ENCODE results near the gene GOLGA5.
A peak's percentile ranks its signal among the peaks of the same experiment; 100 is the strongest.
"Not testable (repeated sequence)": the region's sequence is repeated elsewhere in the genome, so short reads cannot be mapped to it uniquely, and the experiment has no call there.

The GOLGA5 gene

GRCh38 chr14:92819011-92819597 is 25.0 kb downstream of the GOLGA5 start:
- Histone ChIP-seq H3K9ac (ENCODE audit: low read length) (no peak overlapping the region), H3K79me1 (ENCODE audit: low read length) (no peaks in the 10 kb centered on the region), H3K4me1 (ENCODE audit: control insufficient read depth, low read depth, low read length) (no peaks in the 10 kb centered on the region), H3K56ac (ENCODE audit: low read length) (no peak overlapping the region), H3K4me3 (ENCODE audit: low read length) (no peak overlapping the region), H3K4ac (ENCODE audit: low read depth, low read length) (no peak overlapping the region), H4K5ac (ENCODE audit: low read length) (no peak overlapping the region), H3K27ac (ENCODE audit: low read depth, low read length) (no peak overlapping the region), H2BK15ac (replicated peaks; ENCODE audit: low read depth) (no peak overlapping the region), H2AK5ac (ENCODE audit: low read length) (no peak overlapping the region), H3K36me3 (ENCODE audit: control insufficient read depth, insufficient read depth, low read length) (peaks cover 1% of the 10 kb centered on the region), H4K8ac (ENCODE audit: low read depth, low read length) (no peak overlapping the region), H3K79me2 (ENCODE audit: control insufficient read depth, insufficient read depth, low read length) (no peaks in the 10 kb centered on the region), H3K18ac (ENCODE audit: low read length) (no peak overlapping the region), H2BK120ac (ENCODE audit: low read depth, low read length) (no peak overlapping the region), H3K23ac (ENCODE audit: low read length) (no peak overlapping the region), H3K27me3 (ENCODE audit: insufficient read depth, low read length, poor library complexity) (no peaks in the 10 kb centered on the region), H3K4me2 (ENCODE audit: low read length) (no peak overlapping the region), H2BK5ac (ENCODE audit: low read length) (no peak overlapping the region)
- DNase-seq = no peak
- WGBS (ENCODE audit: extremely low coverage, insufficient coverage, low lambda C conversion rate) = no CpG with 5 or more reads among the region's 6 CpGs

- H3K4ac ChIP-seq (ENCODE audit: low read depth, low read length); H3K4me1 ChIP-seq (ENCODE audit: control insufficient read depth, low read depth, low read length); H3K27me3 ChIP-seq (ENCODE audit: insufficient read depth, low read length, poor library complexity); H3K27ac ChIP-seq (ENCODE audit: low read depth, low read length); H4K8ac ChIP-seq (ENCODE audit: low read depth, low read length); H4K5ac ChIP-seq (ENCODE audit: low read length); H2BK15ac ChIP-seq (replicated peaks; ENCODE audit: low read depth); H2BK120ac ChIP-seq (ENCODE audit: low read depth, low read length); H3K18ac ChIP-seq (ENCODE audit: low read length); DNase-seq; H2AK5ac ChIP-seq (ENCODE audit: low read length); H2BK5ac ChIP-seq (ENCODE audit: low read length); H3K36me3 ChIP-seq (ENCODE audit: control insufficient read depth, insufficient read depth, low read length); H3K9ac ChIP-seq (ENCODE audit: low read length); H3K23ac ChIP-seq (ENCODE audit: low read length); H3K4me3 ChIP-seq (ENCODE audit: low read length); H3K56ac ChIP-seq (ENCODE audit: low read length); H3K79me1 ChIP-seq (ENCODE audit: low read length); H3K79me2 ChIP-seq (ENCODE audit: control insufficient read depth, insufficient read depth, low read length); H3K4me2 ChIP-seq (ENCODE audit: low read length): not testable (repeated sequence)
- WGBS (ENCODE audit: extremely low coverage, insufficient coverage, low lambda C conversion rate) = no CpG with 5 or more reads among the region's 13 CpGs
These were observed 25.8 kb downstream of the GOLGA5 start for GRCh38 chr14:92819680-92820535.

DNA sequence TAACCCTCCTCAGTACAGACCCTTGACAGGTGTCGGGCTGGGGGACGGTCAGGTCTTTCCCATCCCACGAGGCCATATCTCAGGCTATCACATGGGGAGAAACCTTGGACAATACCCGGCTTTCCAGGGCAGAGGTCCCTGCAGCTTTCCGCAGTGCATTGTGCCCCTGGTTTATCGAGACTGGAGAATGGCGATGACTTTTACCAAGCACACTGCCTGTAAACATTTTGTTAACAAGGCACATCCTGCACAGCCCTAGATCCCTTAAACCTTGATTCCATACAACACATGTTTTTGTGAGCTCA is 26.4 kb downstream of the GOLGA5 start:
- H4K5ac ChIP-seq (ENCODE audit: low read length); H3K4me2 ChIP-seq (ENCODE audit: low read length); H2AK5ac ChIP-seq (ENCODE audit: low read length); H4K8ac ChIP-seq (ENCODE audit: low read depth, low read length); H3K56ac ChIP-seq (ENCODE audit: low read length); H2BK120ac ChIP-seq (ENCODE audit: low read depth, low read length); H3K18ac ChIP-seq (ENCODE audit: low read length); H3K79me2 ChIP-seq (ENCODE audit: control insufficient read depth, insufficient read depth, low read length); H3K4ac ChIP-seq (ENCODE audit: low read depth, low read length); H3K27me3 ChIP-seq (ENCODE audit: insufficient read depth, low read length, poor library complexity); DNase-seq; H2BK15ac ChIP-seq (replicated peaks; ENCODE audit: low read depth); H3K27ac ChIP-seq (ENCODE audit: low read depth, low read length); H3K36me3 ChIP-seq (ENCODE audit: control insufficient read depth, insufficient read depth, low read length); H3K4me3 ChIP-seq (ENCODE audit: low read length); H3K79me1 ChIP-seq (ENCODE audit: low read length); H3K4me1 ChIP-seq (ENCODE audit: control insufficient read depth, low read depth, low read length); H3K9ac ChIP-seq (ENCODE audit: low read length); H2BK5ac ChIP-seq (ENCODE audit: low read length); H3K23ac ChIP-seq (ENCODE audit: low read length): not testable (repeated sequence)
- WGBS (ENCODE audit: extremely low coverage, insufficient coverage, low lambda C conversion rate) = no CpG with 5 or more reads among the region's 7 CpGs

DNA sequence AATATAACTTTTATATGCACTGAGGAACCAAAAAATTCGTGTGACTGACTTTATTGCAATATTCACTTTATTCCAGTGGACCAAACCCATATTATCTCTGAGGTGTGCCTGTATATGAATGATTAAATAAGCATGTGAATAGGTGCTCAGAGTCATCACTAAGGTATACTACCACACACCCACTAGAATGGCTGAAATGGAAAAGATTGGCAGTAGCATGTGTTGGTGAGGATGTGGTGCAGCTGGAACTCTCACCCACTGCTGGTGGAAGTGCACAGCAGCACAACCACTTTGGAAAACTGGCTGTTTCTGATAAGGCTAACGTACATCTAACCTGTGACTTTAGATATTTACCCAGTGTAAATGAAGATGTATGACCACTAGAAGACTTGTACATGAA is 36.8 kb downstream of the GOLGA5 start:
- H3K56ac ChIP-seq (ENCODE audit: low read length) = no peak overlapping the region
- H4K8ac ChIP-seq (ENCODE audit: low read depth, low read length) = no peak overlapping the region
- H2BK5ac ChIP-seq (ENCODE audit: low read length) = no peak overlapping the region
- no peaks in the 10 kb centered on the region for H3K79me1 ChIP-seq (ENCODE audit: low read length)
- H2BK120ac ChIP-seq (ENCODE audit: low read depth, low read length) = no peak overlapping the region
- no peak for DNase-seq
- no peak overlapping the region for H2AK5ac ChIP-seq (ENCODE audit: low read length)
- H2BK15ac ChIP-seq (replicated peaks; ENCODE audit: low read depth) = no peak overlapping the region
- H3K18ac ChIP-seq (ENCODE audit: low read length) = no peak overlapping the region
- no peak overlapping the region for H3K27ac ChIP-seq (ENCODE audit: low read depth, low read length)
- no peaks in the 10 kb centered on the region for H3K79me2 ChIP-seq (ENCODE audit: control insufficient read depth, insufficient read depth, low read length)
- no peak overlapping the region for H3K23ac ChIP-seq (ENCODE audit: low read length)
- no peak overlapping the region for H3K4me2 ChIP-seq (ENCODE audit: low read length)
- H3K36me3 ChIP-seq (ENCODE audit: control insufficient read depth, insufficient read depth, low read length) = peaks cover 1% of the 10 kb centered on the region
- H3K4ac ChIP-seq (ENCODE audit: low read depth, low read length) = no peak overlapping the region
- H4K5ac ChIP-seq (ENCODE audit: low read length) = no peak overlapping the region
- H3K4me1 ChIP-seq (ENCODE audit: control insufficient read depth, low read depth, low read length) = no peaks in the 10 kb centered on the region
- no CpG with 5 or more reads among the region's 2 CpGs for WGBS (ENCODE audit: extremely low coverage, insufficient coverage, low lambda C conversion rate)
- no peaks in the 10 kb centered on the region for H3K27me3 ChIP-seq (ENCODE audit: insufficient read depth, low read length, poor library complexity)
- no peak overlapping the region for H3K4me3 ChIP-seq (ENCODE audit: low read length)
- no peak overlapping the region for H3K9ac ChIP-seq (ENCODE audit: low read length)

GRCh38 chr14:92832137-92832700 is 38.1 kb downstream of the GOLGA5 start:
- Histone ChIP-seq H3K79me1 (ENCODE audit: low read length) (no peaks in the 10 kb centered on the region), H3K23ac (ENCODE audit: low read length) (no peak overlapping the region), H3K27me3 (ENCODE audit: insufficient read depth, low read length, poor library complexity) (no peaks in the 10 kb centered on the region), H3K4ac (ENCODE audit: low read depth, low read length) (no peak overlapping the region), H3K4me1 (ENCODE audit: control insufficient read depth, low read depth, low read length) (no peaks in the 10 kb centered on the region), H3K9ac (ENCODE audit: low read length) (no peak overlapping the region), H3K18ac (ENCODE audit: low read length) (no peak overlapping the region), H3K56ac (ENCODE audit: low read length) (no peak overlapping the region), H2BK15ac (replicated peaks; ENCODE audit: low read depth) (no peak overlapping the region), H4K5ac (ENCODE audit: low read length) (no peak overlapping the region), H2BK120ac (ENCODE audit: low read depth, low read length) (no peak overlapping the region), H3K4me2 (ENCODE audit: low read length) (no peak overlapping the region), H4K8ac (ENCODE audit: low read depth, low read length) (no peak overlapping the region), H3K79me2 (ENCODE audit: control insufficient read depth, insufficient read depth, low read length) (no peaks in the 10 kb centered on the region), H3K4me3 (ENCODE audit: low read length) (no peak overlapping the region), H3K27ac (ENCODE audit: low read depth, low read length) (no peak overlapping the region), H3K36me3 (ENCODE audit: control insufficient read depth, insufficient read depth, low read length) (peaks cover 1% of the 10 kb centered on the region), H2AK5ac (ENCODE audit: low read length) (no peak overlapping the region), H2BK5ac (ENCODE audit: low read length) (no peak overlapping the region)
- DNase-seq = peak; percentile 54
- no CpG with 5 or more reads among the region's 7 CpGs for WGBS (ENCODE audit: extremely low coverage, insufficient coverage, low lambda C conversion rate)
